CD4-positive, alpha-beta T cell (primary cell): ENCODE data around the gene ZBTB22. TPM values are rescaled to one million over a fixed set of nuclear protein-coding genes. Genes with fewer than 3 reads are reported as not detected.
"Not testable (repeated sequence)": the region's sequence is repeated elsewhere in the genome, so short reads cannot be mapped to it uniquely, and the experiment has no call there.

Experiments used
- ATAC-seq: fragments of 200-7000 bp; cut with Tn5 transposase; one replicate; pipeline ENCODE4 v1.10.0; 2022; ENCODE audit warnings: mild to moderate bottlenecking; ENCODE audit not compliant: poor library complexity
- CTCF ChIA-PET: fragments of 350-600 bp; sonication (Branson Sonifier 250); formaldehyde crosslinking; loops from one replicate; lab custom pipeline; 2021; ENCODE audit warnings: antibody characterized with exemption, inconsistent platforms; lab: Charles Lee
- POLR2A ChIA-PET: fragments of 350-600 bp; sonication (Branson Sonifier 250); formaldehyde crosslinking; loops from one replicate; lab custom pipeline; 2021; ENCODE audit warnings: antibody characterized with exemption, inconsistent platforms; lab: Charles Lee
- DNase-seq, 14 experiments: peaks; one replicate each; pipeline ENCODE4 v3.0.0-alpha.2; 2013 to 2020; ENCODE audit warnings: mixed read lengths in 2 of 14
- H3K27ac ChIP-seq, 2 donors: one replicate each; pipeline versions ENCODE4 v1.5.1 to v1.7.0; 2013; ENCODE audit warnings: low read length in 2 of 2, low read depth in 1 of 2, mild to moderate bottlenecking in 1 of 2
- H3K27me3 ChIP-seq, 2 experiments: 1 replicate in 1 of 2; 2 replicates in 1 of 2; pipeline versions ENCODE4 v1.6.1 to v1.7.0; 2013; ENCODE audit warnings: low read length in 2 of 2, control low read depth in 1 of 2, mild to moderate bottlenecking in 1 of 2, moderate library complexity in 1 of 2; ENCODE audit not compliant: insufficient read depth in 2 of 2, control insufficient read depth in 1 of 2
- H3K36me3 ChIP-seq: one replicate; pipeline ENCODE4 v1.6.1; 2013; ENCODE audit warnings: low read length, control low read depth; ENCODE audit not compliant: insufficient read depth
- H3K4me1 ChIP-seq: one replicate; pipeline ENCODE4 v1.6.1; 2013; ENCODE audit warnings: low read length, control low read depth; ENCODE audit not compliant: insufficient read depth
- H3K4me3 ChIP-seq: one replicate; pipeline ENCODE4 v1.5.1; 2013; ENCODE audit warnings: mild to moderate bottlenecking, low read length, moderate library complexity
- H3K9me3 ChIP-seq, 2 experiments: 1 replicate in 1 of 2; 2 replicates in 1 of 2; pipeline versions ENCODE4 v1.6.1 to v1.7.0; 2013; ENCODE audit warnings: low read length in 2 of 2, mild to moderate bottlenecking in 2 of 2, control low read depth in 1 of 2, moderate library complexity in 1 of 2; ENCODE audit not compliant: control insufficient read depth in 1 of 2, insufficient read depth in 1 of 2
- H3K27ac Mint-ChIP-seq: one replicate; pipeline ENCODE4 v1.8.0; 2020; ENCODE audit warnings: mixed read lengths
- H3K27me3 Mint-ChIP-seq: one replicate; pipeline ENCODE4 v1.8.0; 2021; ENCODE audit warnings: mixed read lengths
- H3K36me3 Mint-ChIP-seq: one replicate; pipeline ENCODE4 v1.8.0; 2021; ENCODE audit warnings: low read depth, mixed read lengths
- H3K4me1 Mint-ChIP-seq: one replicate; pipeline ENCODE4 v1.8.0; 2021; ENCODE audit warnings: low read depth, mixed read lengths
- H3K4me3 Mint-ChIP-seq: one replicate; pipeline ENCODE4 v1.8.0; 2020; ENCODE audit warnings: mild to moderate bottlenecking, mixed read lengths
- H3K9me3 Mint-ChIP-seq: one replicate; pipeline ENCODE4 v1.8.0; 2020; ENCODE audit warnings: mixed read lengths
- intact Hi-C, 2 experiments: fragments of 100-400 bp; cut with DNase I in 1 of 2; cut with micrococcal nuclease in 1 of 2; formaldehyde crosslinking; loops; one replicate each; pipeline versions ENCODE4 v1.15.1 to v1.9.0; 2023 to 2025; cut with DNase I, micrococcal nuclease
- total RNA-seq, 174 experiments: library from RNA in 2 of 174; stranded (reverse) in 2 of 174; gene quantifications; one replicate each; pipeline ENCODE4 v1.2.3 and lab custom pipeline; 2021 to 2026
- TF ChIP-seq, protein P1 (sequence below): fragments of 200-600 bp; IDR thresholded peaks from one replicate; pipeline ENCODE4 v1.8.0; 2022; ENCODE audit warnings: antibody characterized with exemption, mild to moderate bottlenecking

The ZBTB22 gene
- total RNA-seq, 2 experiments from 2014 or later, result 11.6 to 13.6 TPM

DNA sequence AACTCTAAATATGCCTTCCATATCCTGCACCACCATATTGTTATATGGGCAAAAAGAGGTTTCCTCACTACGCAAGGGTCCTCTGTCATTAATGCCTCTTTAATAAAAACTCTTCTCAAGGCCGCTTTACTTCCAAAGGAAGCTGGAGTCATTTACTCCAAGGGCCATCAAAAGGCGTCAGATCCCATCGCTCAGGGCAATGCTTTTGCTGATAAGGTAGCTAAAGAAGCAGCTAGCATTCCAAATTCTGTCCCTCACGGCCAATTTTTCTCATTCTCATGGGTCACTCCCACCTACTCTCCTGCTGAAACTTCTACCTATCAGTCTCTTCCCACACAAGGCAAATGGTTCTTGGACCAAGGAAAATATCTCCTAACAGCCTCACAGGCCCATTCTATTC lies 30.3 kb upstream of the ZBTB22 start:
- Mint-ChIP-seq H3K4me3 (no peak overlapping the region), H3K36me3 (no peaks in the 10 kb centered on the region), H3K27me3 (no peaks in the 10 kb centered on the region), H3K27ac (peak overlapping the region; percentile 75), H3K9me3 (no peaks in the 10 kb centered on the region), H3K4me1 (peaks cover 35% of the 10 kb centered on the region)
- no peaks in the 10 kb centered on the region for H3K36me3 ChIP-seq
- DNase-seq, result no peak
- H3K4me3 ChIP-seq, result no peak overlapping the region
- ChIA-PET POLR2A (interaction anchor here (0.8 kb wide), 1 partner anchor 30 kb away, joined by 3 read pairs; no protein-coding TSS in a partner anchor), CTCF (no interaction called here)
- no peak overlapping the region for H3K27ac ChIP-seq
- H3K27me3 ChIP-seq, result no peaks in the 10 kb centered on the region
- TF ChIP-seq, protein P1, sequence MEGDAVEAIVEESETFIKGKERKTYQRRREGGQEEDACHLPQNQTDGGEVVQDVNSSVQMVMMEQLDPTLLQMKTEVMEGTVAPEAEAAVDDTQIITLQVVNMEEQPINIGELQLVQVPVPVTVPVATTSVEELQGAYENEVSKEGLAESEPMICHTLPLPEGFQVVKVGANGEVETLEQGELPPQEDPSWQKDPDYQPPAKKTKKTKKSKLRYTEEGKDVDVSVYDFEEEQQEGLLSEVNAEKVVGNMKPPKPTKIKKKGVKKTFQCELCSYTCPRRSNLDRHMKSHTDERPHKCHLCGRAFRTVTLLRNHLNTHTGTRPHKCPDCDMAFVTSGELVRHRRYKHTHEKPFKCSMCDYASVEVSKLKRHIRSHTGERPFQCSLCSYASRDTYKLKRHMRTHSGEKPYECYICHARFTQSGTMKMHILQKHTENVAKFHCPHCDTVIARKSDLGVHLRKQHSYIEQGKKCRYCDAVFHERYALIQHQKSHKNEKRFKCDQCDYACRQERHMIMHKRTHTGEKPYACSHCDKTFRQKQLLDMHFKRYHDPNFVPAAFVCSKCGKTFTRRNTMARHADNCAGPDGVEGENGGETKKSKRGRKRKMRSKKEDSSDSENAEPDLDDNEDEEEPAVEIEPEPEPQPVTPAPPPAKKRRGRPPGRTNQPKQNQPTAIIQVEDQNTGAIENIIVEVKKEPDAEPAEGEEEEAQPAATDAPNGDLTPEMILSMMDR, result no peak
- H3K4me1 ChIP-seq, result peaks cover 32% of the 10 kb centered on the region
- no peaks in the 10 kb centered on the region for H3K9me3 ChIP-seq
- ATAC-seq, result no peak
- intact Hi-C loops, result loop anchor here in 1 of 2 experiments (5.0 kb wide), 1 partner anchor 36 kb away; the partner anchor contains the start of gene TAPBP

DNA sequence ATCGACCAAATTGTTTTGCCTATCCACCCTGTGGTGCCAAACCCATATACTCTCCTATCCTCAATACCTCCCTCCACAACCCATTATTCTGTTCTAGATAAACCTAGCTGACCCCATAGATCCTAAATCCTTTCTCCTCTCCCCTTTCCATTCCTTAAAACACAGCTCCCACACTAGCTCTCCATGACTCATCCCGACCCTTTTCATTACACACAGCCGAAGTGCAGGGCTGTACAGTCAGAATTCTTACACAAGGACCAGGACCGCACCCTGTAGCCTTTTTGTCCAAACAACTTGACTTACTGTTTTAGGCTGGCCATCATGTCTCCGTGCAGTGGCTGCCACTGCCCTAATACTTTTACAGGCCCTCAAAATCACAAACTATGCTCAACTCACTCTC lies 29.4 kb upstream of the ZBTB22 start:
- H3K27me3 Mint-ChIP-seq, H3K9me3 Mint-ChIP-seq, H3K9me3 ChIP-seq, DNase-seq, H3K36me3 ChIP-seq, CTCF ChIA-PET, H3K4me3 Mint-ChIP-seq, ATAC-seq, H3K27me3 ChIP-seq, POLR2A ChIA-PET, H3K36me3 Mint-ChIP-seq, H3K4me3 ChIP-seq, H3K27ac ChIP-seq: not testable (repeated sequence)
- H3K4me1 ChIP-seq, result peaks cover 40% of the 10 kb centered on the region
- peak overlapping the region; percentile 75 for H3K27ac Mint-ChIP-seq
- H3K4me1 Mint-ChIP-seq, result peaks cover 38% of the 10 kb centered on the region
- intact Hi-C loops, result loop anchor here in 1 of 2 experiments (5.0 kb wide), 1 partner anchor 35 kb away; the partner anchor contains the start of gene TAPBP

DNA sequence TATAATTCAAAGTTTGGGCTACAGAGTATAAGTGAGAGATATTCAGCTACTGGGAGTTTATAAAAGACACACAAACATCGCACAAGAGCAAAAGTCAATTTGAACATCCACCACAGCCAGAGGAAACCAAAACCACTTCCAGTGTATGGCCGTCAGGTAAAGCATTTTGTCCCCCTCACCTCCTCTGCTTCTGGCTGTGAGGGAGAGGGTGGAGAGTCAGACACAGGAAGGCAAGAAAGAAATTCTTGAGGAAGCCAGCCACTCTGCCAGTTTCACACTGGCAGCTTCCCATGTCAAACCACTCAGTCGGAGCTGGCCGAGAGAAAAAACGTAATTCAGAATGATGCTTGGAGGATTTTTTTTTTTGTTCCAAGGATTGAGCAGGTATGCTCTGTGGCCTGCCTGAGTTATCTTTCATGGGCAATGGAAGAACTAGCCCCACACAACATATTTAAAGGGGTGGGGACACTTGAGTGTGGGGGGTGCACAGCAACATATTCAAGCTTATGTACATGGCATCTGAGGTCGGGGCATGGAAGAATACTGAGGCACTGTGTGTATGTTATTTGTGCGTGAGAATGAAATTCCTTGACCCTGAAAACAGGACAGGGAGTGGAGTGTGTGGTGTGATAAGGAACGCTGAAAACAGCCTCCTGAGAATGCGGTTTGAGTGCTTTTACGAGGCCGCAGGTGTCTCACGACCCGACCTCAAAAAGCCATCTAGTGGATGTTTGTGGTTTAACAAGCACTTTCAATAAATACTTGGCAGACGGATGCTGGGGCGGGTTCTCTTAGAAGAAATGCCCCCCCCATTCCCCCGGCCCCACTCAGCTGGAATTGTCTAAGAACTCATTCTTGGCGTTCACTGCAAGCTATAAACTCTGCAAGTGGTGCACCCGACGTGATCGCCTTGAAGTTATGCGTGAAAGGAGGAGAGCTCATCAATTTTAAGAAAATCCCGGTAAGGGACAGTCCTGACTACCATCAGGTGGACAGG lies 27.5 kb upstream of the ZBTB22 start:
- H3K4me1 Mint-ChIP-seq, result peaks cover 38% of the 10 kb centered on the region
- Histone ChIP-seq H3K4me3 (peak overlapping the region; percentile 24), H3K36me3 (no peaks in the 10 kb centered on the region), H3K9me3 (no peaks in the 10 kb centered on the region), H3K4me1 (peaks cover 49% of the 10 kb centered on the region), H3K27ac (peak overlapping the region; percentile 79 to 88), H3K27me3 (no peaks in the 10 kb centered on the region)
- H3K9me3 Mint-ChIP-seq, result no peaks in the 10 kb centered on the region
- intact Hi-C loops, result loop anchor here (1.0 to 5.0 kb wide), 9 partner anchors 22 to 225 kb away; partner anchors contain the start of genes TAPBP (in 2 of the 2), CUTA (in 1 of the 2), KIFC1 (in 1 of the 2) and VPS52 (in 1 of the 2)
- ATAC-seq, result peak; percentile 52
- POLR2A ChIA-PET, result interaction anchor here (0.5 to 3.4 kb wide), 43 partner anchors 10 to 501 kb away, joined by 3 to 155 read pairs (median 5); partner anchors contain the start of genes B3GALT4, CUTA, PFDN6 and RGL2
- H3K27me3 Mint-ChIP-seq, result no peaks in the 10 kb centered on the region
- peak; percentile 53 to 93 (median 62) for DNase-seq
- peak overlapping the region; percentile 98 for H3K27ac Mint-ChIP-seq
- TF ChIP-seq, protein P1, result peak; percentile 64
- CTCF ChIA-PET, result interaction anchor here (0.6 to 3.0 kb wide), 15 partner anchors 9 to 184 kb away, joined by 3 to 32 read pairs (median 4); partner anchors contain the start of genes B3GALT4, PHF1, RGL2 and ZBTB22
- H3K36me3 Mint-ChIP-seq, result no peaks in the 10 kb centered on the region
- H3K4me3 Mint-ChIP-seq, result peak overlapping the region; percentile 90
